C1 segment of cervical spinal cord (tissue), 14 donors: ENCODE results near the gene ZNF407.

Experiments used
- DNase-seq, 14 donors: peaks; one replicate each; lab custom pipeline; 2025; lab: John Stamatoyannopoulos, UW

ZNF407 gene

DNA sequence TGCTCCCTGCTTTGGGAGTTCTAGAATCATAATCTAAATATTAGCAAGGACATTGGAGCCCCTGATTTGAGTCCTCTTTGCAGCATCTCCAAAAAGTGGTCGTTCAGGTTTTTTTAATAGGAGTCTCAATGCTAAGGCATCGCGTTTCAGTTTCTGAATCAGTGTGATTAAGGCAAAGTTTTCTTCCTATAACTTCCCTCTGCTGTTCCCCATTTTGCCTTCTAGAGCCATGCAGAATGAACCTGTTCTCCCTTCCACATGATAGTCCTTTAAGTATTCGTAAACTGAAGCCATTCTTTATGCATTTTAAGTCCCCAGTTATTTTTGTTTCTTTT, 451.8 kb downstream of the ZNF407 start:
- DNase-seq, result no peak

DNA sequence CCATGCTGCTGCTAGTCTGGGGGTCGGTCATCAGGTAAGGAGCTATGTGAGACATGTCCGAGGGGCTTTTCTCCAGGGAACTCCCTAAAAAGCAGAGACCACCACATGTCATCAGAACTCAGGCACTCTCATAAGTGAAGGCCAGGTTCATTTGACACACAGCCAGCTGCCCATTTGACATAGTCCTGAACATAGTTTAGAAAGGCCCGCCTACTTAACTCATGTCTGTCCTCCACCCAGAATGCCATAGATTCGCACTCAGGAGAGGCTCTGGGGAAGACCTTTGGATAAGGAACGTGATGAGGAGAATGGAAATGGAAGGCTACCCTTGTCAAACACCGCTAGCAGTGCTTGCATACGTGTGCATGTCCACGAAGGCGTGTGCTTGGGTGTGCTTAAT, 454.1 kb downstream of the ZNF407 start:
- no peak for DNase-seq

DNA sequence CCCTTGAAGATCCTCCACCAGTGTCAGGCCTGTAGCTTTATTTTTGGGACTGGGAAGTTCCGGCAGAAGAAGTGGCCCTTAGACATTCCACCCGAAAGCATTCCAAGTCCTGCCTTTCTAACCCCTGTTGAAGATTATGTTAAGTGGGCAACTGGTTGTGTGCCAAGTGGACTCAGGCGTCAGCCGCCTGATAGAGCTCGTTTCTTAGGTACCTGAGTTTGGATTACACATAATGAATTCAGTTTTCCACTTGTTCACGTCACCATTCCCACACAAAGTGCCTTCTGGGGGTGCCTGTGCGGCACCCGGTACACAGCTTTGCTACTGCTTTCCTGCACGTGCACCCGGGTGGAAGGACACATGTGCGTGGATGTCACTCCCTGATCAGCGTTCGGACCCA, 454.8 kb downstream of the ZNF407 start:
- DNase-seq, result no peak

DNA sequence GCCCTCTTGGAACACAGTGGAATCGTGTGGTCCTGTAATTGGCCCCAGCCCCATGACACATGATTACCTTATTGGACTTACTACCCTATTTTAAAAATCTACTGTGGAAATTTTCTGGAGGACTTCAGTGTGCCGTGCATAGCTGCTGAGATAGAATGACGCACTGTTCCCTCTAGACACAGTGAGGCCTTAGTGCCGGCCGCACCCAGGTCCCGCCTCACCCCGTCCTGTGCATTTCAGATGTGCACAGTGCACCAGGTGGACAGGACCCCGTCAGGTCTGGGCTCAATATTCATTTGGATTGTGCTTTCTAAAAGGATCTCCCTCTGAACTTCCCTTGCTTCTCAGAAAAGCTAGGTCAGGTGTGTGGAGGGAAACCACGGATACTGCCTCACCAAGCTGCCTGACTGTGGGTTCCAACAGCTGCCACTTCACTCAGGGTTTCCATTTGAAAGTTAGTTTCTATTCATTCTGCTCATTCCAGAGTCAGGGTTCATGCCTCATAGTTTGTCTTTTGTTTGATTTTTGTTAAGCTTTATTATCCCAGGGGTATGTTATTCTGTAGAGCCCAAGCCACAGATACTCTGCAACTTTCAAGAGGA, 455.5 kb downstream of the ZNF407 start:
- DNase-seq, result no peak

DNA sequence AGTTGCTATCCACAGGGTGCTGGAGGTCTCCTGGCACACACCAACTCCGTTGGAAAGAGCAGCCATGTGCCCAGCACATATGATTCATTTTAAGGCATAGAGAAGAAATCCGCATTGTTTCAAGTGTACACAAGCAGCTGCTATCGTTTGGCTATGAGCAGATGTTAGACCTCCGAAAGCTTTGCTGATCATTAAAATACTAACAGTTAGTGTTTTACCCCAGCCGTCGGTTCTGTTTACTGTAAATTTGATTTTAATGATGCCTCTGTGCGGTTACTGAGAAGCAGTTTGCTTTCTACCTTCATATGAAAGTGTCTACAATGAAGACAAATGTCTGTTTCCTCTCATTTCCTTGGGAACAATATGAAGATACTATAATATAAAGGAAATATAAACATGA, 456.4 kb downstream of the ZNF407 start:
- DNase-seq, result no peak

DNA sequence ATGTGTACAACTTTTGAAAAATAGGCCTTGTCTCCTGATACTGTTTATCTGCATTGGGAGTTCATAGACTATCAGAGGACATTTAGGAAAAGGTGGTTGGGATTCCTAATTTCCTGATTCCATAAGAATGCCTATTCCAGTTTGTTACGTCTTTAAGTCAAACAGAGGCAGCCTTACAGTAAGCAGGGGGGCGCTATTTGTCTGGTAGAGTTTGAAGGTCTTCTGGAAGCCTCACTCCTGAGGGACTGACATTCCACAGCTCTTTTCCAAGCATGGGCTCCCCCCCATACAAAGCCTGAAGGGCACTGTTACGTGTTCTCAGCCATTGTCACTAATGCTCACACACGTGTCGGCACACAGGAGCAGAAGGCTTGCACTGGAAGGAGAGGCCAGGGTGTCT, 456.9 kb downstream of the ZNF407 start:
- DNase-seq, result no peak

DNA sequence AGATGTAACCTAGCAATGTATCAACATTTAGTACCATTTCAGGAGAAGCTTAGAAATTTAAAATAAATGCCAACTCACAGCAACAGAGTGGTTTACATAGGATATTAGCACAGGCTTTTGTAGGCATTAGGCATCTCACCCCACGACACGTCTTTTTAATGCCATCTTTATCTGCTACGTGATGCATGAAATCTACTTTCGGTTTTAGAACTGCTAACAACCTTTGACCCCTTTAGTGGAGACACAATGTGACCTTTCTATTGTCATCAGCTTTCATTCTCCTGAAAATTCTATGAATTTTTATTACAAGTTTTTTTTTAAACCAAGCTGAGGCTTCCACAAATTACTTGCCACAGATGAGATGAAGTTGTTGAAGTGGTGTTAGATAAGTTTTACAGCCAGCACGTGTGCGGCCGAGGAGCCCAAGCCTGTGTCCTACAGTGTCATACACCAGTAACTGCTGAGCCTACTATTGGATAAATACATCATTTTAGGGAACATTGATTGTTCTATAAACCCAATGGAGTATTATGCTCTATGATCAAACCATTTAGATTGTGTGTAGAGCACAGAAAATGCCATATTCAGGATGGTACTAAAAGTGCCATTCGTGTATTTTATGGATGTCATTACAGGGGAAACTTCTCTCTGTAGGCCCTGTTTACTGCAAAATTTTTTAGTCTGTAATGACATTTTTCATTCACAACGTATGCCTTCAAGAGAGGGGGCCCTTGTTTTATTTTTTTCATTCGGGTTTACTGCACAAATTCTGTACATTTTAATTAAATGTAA, 459.7 kb downstream of the ZNF407 start:
- no peak for DNase-seq

DNA sequence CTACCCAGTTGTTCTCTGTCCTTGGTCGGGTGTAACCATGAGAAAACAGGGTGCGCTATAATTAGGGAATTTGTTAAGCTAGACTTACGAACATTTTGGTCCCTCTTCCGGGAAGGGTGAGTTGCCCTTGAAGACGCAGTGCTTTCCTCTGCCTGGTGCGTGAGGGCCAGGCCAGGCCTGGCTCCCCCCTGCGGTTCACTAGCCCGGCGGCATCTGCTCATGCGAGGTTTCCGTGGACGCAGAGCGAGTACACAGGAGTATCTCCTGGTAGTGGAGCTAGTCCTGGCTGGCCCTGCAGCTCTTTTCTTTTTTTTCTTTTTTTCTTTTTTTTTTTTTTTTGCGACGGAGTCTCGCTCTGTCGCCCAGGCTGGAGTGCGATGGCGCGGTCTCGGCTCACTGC, 462.5 kb downstream of the ZNF407 start:
- DNase-seq, result no peak

DNA sequence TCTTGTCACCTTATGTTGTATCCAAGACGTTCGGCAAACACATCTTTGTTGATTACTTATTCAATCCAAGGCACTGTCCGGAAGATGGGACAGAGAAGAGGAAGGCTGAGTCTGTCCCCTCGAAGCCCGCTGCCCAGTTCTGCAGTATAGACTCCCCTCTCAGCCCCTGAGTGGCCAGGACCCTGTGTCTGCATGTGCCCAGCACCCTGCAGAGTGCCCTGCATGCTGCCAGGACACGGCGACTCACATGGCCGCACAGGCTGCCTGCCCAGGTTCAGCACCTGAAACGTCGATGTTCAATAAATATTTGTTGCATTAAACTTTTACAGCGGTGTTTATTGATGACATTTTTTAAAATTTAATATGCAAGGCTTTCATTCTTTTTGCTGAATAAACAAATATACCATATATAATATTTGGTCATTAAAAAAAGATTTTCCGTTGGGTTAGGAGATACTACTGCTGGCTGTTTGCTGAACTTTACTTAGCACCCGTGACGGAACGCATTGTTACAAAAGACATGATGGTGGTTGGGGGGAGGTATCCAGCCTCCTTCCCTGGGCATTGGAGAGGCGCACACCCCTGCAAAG, 464.7 kb downstream of the ZNF407 start:
- no peak for DNase-seq

DNA sequence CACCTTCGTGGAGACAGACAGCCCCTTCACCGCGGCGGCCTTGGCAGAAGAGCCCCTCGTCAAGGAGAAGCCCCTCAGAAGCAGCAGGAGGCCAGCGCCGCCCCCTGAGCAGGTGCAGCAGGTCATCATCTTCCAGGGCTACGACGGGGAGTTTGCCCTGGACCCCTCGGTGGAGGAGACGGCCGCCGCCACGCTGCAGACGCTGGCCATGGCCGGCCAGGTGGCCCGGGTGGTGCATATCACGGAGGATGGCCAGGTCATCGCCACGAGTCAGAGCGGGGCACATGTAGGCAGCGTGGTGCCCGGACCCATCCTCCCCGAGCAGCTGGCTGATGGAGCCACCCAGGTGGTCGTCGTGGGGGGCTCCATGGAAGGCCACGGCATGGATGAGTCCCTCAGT, 465.5 kb downstream of the ZNF407 start:
- DNase-seq, result no peak

DNA sequence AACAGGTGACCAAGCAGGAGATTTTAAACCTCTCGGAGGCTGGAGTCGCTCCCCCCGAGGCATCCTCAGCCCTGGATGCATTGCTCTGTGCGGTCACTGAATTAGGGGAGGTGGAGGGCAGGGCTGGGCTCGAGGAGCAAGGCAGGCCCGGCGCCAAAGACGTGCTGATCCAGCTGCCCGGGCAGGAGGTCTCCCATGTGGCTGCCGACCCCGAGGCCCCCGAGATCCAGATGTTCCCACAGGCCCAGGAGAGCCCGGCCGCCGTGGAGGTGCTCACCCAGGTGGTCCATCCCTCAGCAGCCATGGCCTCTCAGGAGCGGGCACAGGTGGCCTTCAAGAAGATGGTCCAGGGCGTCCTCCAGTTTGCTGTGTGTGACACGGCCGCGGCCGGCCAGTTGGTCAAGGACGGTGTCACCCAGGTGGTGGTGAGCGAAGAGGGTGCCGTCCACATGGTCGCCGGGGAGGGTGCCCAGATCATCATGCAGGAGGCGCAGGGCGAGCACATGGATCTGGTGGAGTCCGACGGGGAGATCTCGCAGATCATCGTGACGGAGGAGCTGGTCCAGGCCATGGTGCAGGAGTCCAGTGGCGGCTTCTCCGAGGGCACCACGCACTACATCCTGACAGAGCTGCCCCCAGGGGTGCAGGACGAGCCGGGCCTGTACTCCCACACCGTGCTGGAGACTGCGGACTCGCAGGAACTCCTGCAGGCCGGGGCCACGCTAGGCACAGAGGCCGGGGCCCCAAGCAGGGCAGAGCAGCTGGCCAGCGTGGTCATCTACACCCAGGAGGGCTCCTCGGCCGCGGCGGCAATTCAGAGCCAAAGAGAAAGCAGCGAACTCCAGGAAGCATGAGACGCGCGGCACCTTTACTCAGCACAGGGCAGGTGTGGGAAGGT, 466.2 kb downstream of the ZNF407 start:
- no peak for DNase-seq

DNA sequence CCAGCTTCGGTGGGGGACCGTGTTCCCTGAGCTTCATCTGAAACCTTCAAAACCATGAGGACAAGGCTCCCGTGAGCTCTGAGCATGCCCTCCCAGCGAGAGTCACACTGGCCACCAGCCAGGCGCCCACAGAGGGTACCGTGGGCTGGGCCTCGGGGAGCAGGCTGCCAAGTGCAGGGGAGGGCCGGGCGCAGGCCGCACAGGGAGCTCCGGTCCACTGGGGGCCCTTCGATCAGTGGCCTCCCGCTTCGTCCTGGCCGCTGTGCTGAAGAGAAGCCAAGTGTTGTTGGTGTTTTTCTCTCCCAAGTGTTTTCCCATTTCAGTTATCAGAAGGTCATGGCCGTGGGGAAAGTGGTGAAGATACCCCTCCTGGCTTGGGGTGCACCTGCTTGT, 466.8 kb downstream of the ZNF407 start:
- DNase-seq, result no peak

DNA sequence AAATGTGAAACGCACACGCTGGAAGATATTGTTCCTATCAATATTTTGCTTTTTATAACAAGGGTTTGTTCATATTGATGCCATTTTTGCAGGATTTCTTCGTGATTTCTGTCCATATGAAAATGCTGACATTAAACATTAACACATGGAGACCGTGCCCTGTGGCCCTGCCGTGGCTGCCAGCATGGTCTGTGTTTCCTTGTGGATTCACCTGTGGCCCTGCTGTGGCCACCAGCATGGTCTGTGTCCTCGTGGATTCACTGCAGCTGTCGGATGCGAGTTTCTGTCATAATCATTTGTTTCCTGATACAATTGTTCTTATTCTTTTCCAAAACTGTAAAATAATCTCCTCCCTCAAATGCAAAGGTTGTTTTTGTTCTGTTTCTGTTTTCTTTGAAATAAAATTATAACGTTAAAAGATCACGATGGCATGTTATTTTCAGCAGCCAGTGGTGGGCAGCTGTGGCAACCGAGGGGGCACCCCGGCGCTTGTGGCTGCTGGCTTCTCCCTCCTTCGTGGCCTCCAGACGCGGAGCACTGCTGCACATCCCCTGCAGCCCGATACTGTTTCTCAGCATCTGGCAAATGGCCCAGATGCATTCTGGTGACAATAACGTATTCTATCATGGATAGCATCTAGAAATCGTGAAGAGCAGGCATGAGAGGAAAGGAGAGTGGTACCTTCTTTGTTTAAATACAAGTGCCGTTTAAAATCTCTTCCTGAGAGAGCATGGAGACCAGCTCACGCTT, 467.8 kb downstream of the ZNF407 start:
- DNase-seq, result no peak

DNA sequence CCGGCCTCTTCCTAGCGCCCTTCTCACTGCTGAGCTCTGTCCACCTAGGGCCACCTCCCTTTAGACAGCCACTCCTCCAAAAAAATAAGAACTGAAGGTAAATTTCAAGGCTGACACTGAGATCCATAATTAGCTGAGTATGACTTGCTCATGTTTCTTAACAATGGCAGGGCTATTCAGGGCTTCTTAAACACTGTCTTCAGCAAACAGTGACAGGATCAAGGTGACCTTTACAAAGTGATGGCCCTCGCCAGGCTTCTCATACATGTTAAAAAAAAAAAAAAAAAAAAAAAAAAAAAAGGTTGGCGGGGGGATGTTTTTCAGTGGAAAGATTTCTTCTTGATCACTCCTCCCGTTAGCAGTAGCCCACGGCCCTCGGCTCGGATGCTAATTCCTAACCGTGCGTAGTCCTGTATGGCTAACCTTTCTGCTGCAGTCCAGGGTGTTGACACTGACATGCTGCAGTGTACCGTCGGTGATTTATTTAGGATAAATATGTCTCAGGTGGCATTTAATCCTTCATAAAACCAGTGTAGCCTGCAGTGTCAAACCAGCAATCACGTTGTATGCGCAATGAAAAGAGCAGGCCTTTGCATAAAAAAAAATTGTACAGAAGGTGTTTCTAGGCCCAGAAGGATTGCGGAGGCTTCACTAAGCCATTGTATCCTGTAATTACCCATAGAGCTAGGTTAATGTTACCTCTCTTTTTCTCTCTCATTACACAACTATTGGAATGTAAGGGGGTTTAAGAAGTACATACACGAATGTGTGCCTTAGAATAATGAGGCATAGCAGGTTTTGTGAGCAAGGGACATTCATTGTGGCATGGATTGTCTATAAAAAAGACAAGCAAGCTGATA, 468.6 kb downstream of the ZNF407 start:
- DNase-seq, result no peak

DNA sequence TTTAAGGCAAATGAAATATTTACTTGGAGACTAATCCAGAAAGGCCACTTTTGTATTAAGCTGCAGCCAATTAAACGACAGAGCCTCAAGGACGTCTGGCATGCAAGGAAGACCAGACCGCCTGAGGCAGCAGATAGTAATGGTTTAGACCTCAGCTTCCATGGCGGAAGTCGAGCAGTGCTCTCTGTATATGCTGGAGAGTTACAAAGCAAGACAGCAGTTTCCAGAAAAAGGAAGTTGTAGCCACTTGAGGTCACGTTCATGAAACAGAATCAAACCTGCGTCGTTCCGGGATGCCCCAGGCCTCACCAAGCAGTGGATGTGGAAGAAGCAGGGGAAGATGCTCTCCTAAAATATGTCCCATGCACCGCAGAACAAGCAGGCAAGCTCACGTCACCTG, 469.3 kb downstream of the ZNF407 start:
- DNase-seq, result no peak

DNA sequence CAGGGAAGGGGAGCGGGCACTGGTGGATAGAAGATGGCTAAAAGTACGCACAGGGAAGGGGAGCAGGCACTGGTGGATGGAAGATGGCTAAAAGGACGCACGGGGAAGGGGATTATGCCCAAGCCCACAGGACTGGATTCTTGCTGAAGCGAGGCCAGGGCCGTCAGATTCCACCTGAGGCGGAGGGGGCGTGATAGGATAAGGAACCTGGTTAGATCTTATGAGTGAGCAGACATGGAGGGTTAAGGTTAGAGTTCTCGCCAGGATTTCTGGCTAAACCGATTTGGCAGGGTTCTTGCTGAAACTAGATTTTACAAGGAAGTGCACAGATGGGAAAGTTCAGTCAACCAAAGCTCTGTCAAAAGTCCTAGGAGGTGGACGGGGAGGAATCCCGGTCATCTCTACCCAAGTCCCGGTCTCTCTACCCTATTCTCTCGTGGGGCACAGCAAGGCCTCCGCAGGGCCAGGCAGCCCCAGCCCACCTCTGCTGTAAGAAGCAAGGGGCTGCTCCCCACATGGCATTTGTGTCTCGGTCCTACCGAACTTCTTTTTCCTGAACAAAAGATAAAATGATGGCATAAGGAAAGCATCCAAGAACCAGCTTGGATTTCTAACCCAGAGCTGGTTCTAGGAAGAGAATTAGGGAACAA, 470.5 kb downstream of the ZNF407 start:
- DNase-seq, result no peak

DNA sequence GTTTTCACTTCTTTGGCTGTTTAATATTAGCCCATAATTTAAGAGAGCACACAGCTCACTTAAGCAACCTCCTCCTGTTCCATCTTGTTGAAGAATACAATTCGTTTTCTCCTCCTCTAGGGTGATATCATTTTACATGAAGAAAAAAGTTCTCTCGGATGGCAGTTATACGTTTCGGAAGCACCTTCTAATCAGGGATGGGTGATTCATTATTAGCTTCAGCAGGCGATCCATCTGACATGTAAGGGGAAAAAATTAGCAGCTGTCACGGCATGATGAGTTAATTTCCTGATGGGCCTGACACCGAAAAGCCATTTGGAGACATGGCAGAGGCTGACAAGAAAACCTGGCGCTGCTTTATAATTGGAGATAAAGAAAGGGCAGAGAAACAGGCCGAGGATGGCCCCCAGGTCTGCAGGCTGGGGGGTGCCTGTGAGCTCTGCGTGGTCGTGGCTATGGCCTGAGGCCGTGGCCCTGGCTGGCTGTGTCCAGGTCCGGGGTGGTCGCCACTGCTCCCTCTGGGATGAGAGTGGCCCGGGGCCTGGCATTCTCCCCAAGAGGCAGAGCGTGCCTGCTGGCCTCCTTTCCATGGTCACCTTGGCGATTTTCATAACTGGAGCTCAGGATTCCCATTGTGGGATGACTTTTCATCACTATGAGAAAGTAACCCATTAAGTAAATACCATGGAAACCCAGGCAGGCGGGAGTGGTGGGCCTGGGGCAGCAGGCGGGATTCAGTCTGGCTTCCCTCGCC, 471.2 kb downstream of the ZNF407 start:
- no peak for DNase-seq

DNA sequence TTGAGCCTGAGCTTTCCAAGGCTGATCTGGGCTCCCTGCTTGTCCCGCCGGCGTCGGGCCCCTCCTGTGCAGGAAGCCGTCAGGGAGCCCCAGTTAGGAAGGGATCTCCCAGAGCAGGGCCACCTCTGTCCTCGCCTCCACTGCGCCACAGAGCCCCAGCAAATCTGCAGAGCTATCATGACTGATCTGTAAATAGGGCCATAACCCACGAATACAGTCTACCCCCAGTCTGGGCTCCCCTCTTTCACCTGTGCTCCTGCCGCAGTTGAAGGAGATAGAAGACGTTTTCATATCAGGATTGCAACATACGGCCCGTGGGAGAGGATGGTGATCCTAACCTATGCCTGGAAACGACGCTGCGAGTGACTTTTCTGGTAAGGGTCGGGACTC, 472.6 kb downstream of the ZNF407 start:
- no peak for DNase-seq
